SK-N-SH (cell line): Measurements from ENCODE around the gene NANOS3. TPM values are rescaled to one million over a fixed set of nuclear protein-coding genes. Genes with fewer than 3 reads are reported as not detected.

ENCODE experiments used
- CTCF ChIA-PET: fragments of 300-600, 350-600 bp; formaldehyde crosslinking; extraction: SDS; loops from one replicate; lab custom pipeline; 2021; lab: Yijun Ruan, JAX
- POLR2A ChIA-PET: fragments of 350-600 bp; sonication (Branson Sonifier 250); formaldehyde crosslinking; extraction: SDS; loops from one replicate; lab custom pipeline; 2020; ENCODE audit warnings: antibody characterized with exemption, inconsistent platforms; lab: Yijun Ruan, JAX
- DNase-seq: peaks from one replicate; pipeline ENCODE4 v3.0.0; 2012
- H2AFZ ChIP-seq: fragments of 200-600 bp; sonication (generic); 2 replicates; pipeline ENCODE4 v1.8.1; 2016; ENCODE audit warnings: antibody characterized with exemption, mild to moderate bottlenecking, low read depth
- H3F3A ChIP-seq: fragments of 200-600 bp; sonication (generic); replicated peaks from 2 replicates; pipeline ENCODE3; 2016; ENCODE audit warnings: antibody characterized with exemption, mild to moderate bottlenecking; ENCODE audit not compliant: insufficient read depth
- H3K27ac ChIP-seq, 2 experiments: fragments of 200-500 bp in 1 of 2; fragments of 200-600 bp in 1 of 2; sonication (Bioruptor generic) in 1 of 2; sonication (generic), shearing (Covaris generic) in 1 of 2; 2 replicates each; pipeline versions ENCODE4 v1.5.1 to v1.6.1; 2014 to 2016; ENCODE audit warnings: low read depth in 2 of 2, inconsistent platforms in 1 of 2, low read length in 1 of 2, mild to moderate bottlenecking in 1 of 2, mixed read lengths in 1 of 2
- H3K27me3 ChIP-seq: fragments of 200-600 bp; sonication (generic), shearing (Covaris generic); 2 replicates; pipeline ENCODE4 v1.6.1; 2016; ENCODE audit warnings: mixed run types; ENCODE audit not compliant: insufficient read depth
- H3K36me3 ChIP-seq, 2 experiments: fragments of 200-500 bp in 1 of 2; fragments of 200-600 bp in 1 of 2; sonication (Bioruptor generic) in 1 of 2; sonication (generic) in 1 of 2; replicated peaks in 1 of 2; 2 replicates each; pipeline versions ENCODE3 to v1.5.1; 2014 to 2016; ENCODE audit warnings: low read length in 1 of 2, mild to moderate bottlenecking in 1 of 2; ENCODE audit not compliant: insufficient read depth in 2 of 2, control insufficient read depth in 1 of 2
- H3K4me1 ChIP-seq, 2 experiments: fragments of 200-500 bp in 1 of 2; fragments of 200-600 bp in 1 of 2; sonication (Bioruptor generic) in 1 of 2; sonication (generic), shearing (Covaris generic) in 1 of 2; 2 replicates each; pipeline versions ENCODE4 v1.5.1 to v1.6.1; 2014 to 2016; ENCODE audit warnings: low read depth in 1 of 2, low read length in 1 of 2, mixed run types in 1 of 2; ENCODE audit not compliant: insufficient read depth in 2 of 2, control insufficient read depth in 1 of 2
- H3K4me2 ChIP-seq: fragments of 200-600 bp; sonication (generic), shearing (Covaris generic); 2 replicates; pipeline ENCODE4 v1.6.1; 2017; ENCODE audit warnings: mixed run types
- H3K4me3 ChIP-seq, 2 experiments: fragments of 200-500 bp in 1 of 2; fragments of 200-600 bp in 1 of 2; sonication (Bioruptor generic) in 1 of 2; sonication (generic), shearing (Covaris generic) in 1 of 2; 2 replicates each; pipeline versions ENCODE4 v1.5.1 to v1.8.1; 2014 to 2016; ENCODE audit warnings: low read depth in 2 of 2, inconsistent platforms in 1 of 2, low read length in 1 of 2, mild to moderate bottlenecking in 1 of 2, mixed read lengths in 1 of 2, moderate library complexity in 1 of 2
- H3K79me2 ChIP-seq: fragments of 200-600 bp; sonication (generic); 2 replicates; pipeline ENCODE4 v1.8.1; 2017; ENCODE audit warnings: mild to moderate bottlenecking; ENCODE audit not compliant: insufficient read depth
- H3K9ac ChIP-seq: fragments of 200-600 bp; sonication (generic); 2 replicates; pipeline ENCODE4 v1.6.1; 2017; ENCODE audit warnings: mixed run types
- H3K9me2 ChIP-seq: fragments of 200-600 bp; sonication (generic); 2 replicates; pipeline ENCODE4 v1.6.1; 2017; ENCODE audit warnings: mixed run types
- H3K9me3 ChIP-seq: fragments of 200-600 bp; sonication (generic); 2 replicates; pipeline ENCODE4 v1.6.1; 2017; ENCODE audit warnings: mixed run types, mild to moderate bottlenecking, moderate library complexity
- H4K20me1 ChIP-seq: fragments of 200-600 bp; sonication (generic); 2 replicates; pipeline ENCODE4 v1.6.1; 2017; ENCODE audit warnings: mild to moderate bottlenecking, mixed run types; ENCODE audit not compliant: insufficient read depth
- CHD2 ChIP-seq: fragments of 150-350 bp; IDR thresholded peaks from 2 replicates; pipeline ENCODE4 v1.6.1; 2018; ENCODE audit warnings: low read length; ENCODE audit not compliant: partially characterized antibody
- FOSL2 ChIP-seq: IDR thresholded peaks from 2 replicates; pipeline ENCODE4 v1.4.0; 2012; ENCODE audit warnings: low read depth, mild to moderate bottlenecking, moderate library complexity, borderline replicate concordance
- FOXJ3 ChIP-seq: sonication (generic); formaldehyde crosslinking; IDR thresholded peaks from 2 replicates; pipeline ENCODE4 v1.5.1; 2020; ENCODE audit warnings: mild to moderate bottlenecking, missing genetic modification reagents
- GABPA ChIP-seq: IDR thresholded peaks from 2 replicates; pipeline ENCODE4 v1.4.0; 2012; ENCODE audit warnings: low read depth, mild to moderate bottlenecking
- MXI1 ChIP-seq: IDR thresholded peaks from 2 replicates; pipeline ENCODE4 v1.6.1; 2012; ENCODE audit warnings: mild to moderate bottlenecking, low read depth, low read length, improper control_type of control experiment
- REST ChIP-seq: IDR thresholded peaks from 2 replicates; pipeline ENCODE4 v1.6.1; 2012; ENCODE audit warnings: mild to moderate bottlenecking, low read depth, low read length, moderate library complexity
- SIN3A ChIP-seq: IDR thresholded peaks from 2 replicates; pipeline ENCODE4 v1.6.1; 2012; ENCODE audit warnings: low read depth, mild to moderate bottlenecking, low read length, moderate library complexity, borderline replicate concordance
- TCF12 ChIP-seq: IDR thresholded peaks from 2 replicates; pipeline ENCODE4 v1.4.0; 2012
- TEAD4 ChIP-seq: IDR thresholded peaks from 2 replicates; pipeline ENCODE4 v1.4.0; 2012; ENCODE audit warnings: mild to moderate bottlenecking, borderline replicate concordance; ENCODE audit not compliant: insufficient read depth
- WGBS: methylation state at CpG from one replicate; pipeline ENCODE4 v1.1.6; 2017; ENCODE audit warnings: low lambda C conversion rate; 5-methylcytosine and 5-hydroxymethylcytosine counted together
- polyA plus RNA-seq, 3 experiments: library from polyadenylated mRNA; depleted of rRNA; stranded (reverse); fragments of >200 nt; gene quantifications; 2 replicates each; pipeline ENCODE4 v1.2.3, GENCODE V29; 2012
- TF ChIP-seq, protein P1 (sequence below): fragments of 150-350 bp; IDR thresholded peaks from 2 replicates; pipeline ENCODE4 v1.6.1; 2016; ENCODE audit warnings: mild to moderate bottlenecking, low read depth, low read length
- TF ChIP-seq, protein P2 (sequence below): IDR thresholded peaks from 2 replicates; pipeline ENCODE4; 2012
- TF ChIP-seq, protein P3 (sequence below): IDR thresholded peaks from 2 replicates; pipeline ENCODE4 v1.4.0; 2012; ENCODE audit warnings: low read depth, borderline replicate concordance

The NANOS3 gene
- polyA plus RNA-seq, 1 of the 3 experiments (the other 2 are of a cell fraction), result 0.53 TPM

- POLR2A ChIA-PET, result interaction anchor here (0.7 to 1.2 kb wide), 2 partner anchors 39 to 188 kb away, joined by 3 read pairs; partner anchors contain the start of gene PODNL1
Observed at GRCh38 chr19:13899393-13899792, 22.5 kb downstream of the NANOS3 start.

More at GRCh38 chr19:13899393-13899792, 22.5 kb downstream of the NANOS3 start:
- no peaks in the 10 kb centered on the region for H3K4me1 ChIP-seq
- CTCF ChIA-PET, result interaction anchor here (5.8 kb wide), 1 partner anchor 18 kb away, joined by 41 read pairs; no protein-coding TSS in a partner anchor
- WGBS, result 88% methylated on average over 10 of the region's 10 CpGs
- no peak overlapping the region for H3K9ac ChIP-seq
- H4K20me1 ChIP-seq, result no peaks in the 10 kb centered on the region
- no peaks in the 10 kb centered on the region for H3K9me2 ChIP-seq
- H3K79me2 ChIP-seq, result no peaks in the 10 kb centered on the region
- H3F3A ChIP-seq, result peaks cover 6% of the 10 kb centered on the region
- H3K9me3 ChIP-seq, result no peaks in the 10 kb centered on the region
- no peak overlapping the region for H3K4me3 ChIP-seq
- H3K4me2 ChIP-seq, result no peak overlapping the region
- no peak for TF ChIP-seq FOXJ3 (CRISPR knock-in tag)
- TF ChIP-seq SIN3A, result no peak
- TF ChIP-seq, protein P1, sequence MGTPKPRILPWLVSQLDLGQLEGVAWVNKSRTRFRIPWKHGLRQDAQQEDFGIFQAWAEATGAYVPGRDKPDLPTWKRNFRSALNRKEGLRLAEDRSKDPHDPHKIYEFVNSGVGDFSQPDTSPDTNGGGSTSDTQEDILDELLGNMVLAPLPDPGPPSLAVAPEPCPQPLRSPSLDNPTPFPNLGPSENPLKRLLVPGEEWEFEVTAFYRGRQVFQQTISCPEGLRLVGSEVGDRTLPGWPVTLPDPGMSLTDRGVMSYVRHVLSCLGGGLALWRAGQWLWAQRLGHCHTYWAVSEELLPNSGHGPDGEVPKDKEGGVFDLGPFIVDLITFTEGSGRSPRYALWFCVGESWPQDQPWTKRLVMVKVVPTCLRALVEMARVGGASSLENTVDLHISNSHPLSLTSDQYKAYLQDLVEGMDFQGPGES, result no peak
- no peak for TF ChIP-seq MXI1
- TF ChIP-seq, protein P2, sequence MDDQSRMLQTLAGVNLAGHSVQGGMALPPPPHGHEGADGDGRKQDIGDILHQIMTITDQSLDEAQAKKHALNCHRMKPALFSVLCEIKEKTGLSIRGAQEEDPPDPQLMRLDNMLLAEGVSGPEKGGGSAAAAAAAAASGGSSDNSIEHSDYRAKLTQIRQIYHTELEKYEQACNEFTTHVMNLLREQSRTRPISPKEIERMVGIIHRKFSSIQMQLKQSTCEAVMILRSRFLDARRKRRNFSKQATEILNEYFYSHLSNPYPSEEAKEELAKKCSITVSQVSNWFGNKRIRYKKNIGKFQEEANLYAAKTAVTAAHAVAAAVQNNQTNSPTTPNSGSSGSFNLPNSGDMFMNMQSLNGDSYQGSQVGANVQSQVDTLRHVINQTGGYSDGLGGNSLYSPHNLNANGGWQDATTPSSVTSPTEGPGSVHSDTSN, result no peak
- no peak for TF ChIP-seq REST
- no peak for TF ChIP-seq TEAD4
- no peak for TF ChIP-seq GABPA
- TF ChIP-seq CHD2, result no peak
- no peak for TF ChIP-seq TCF12
- no peak for TF ChIP-seq FOSL2
- TF ChIP-seq, protein P3, sequence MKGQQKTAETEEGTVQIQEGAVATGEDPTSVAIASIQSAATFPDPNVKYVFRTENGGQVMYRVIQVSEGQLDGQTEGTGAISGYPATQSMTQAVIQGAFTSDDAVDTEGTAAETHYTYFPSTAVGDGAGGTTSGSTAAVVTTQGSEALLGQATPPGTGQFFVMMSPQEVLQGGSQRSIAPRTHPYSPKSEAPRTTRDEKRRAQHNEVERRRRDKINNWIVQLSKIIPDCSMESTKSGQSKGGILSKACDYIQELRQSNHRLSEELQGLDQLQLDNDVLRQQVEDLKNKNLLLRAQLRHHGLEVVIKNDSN, result no peak
- TF ChIP-seq, all 33 proteins: peak for 0
- DNase-seq, result no peak
- no peaks in the 10 kb centered on the region for H3K36me3 ChIP-seq
- H3K27me3 ChIP-seq, result no peaks in the 10 kb centered on the region
- H2AFZ ChIP-seq, result no peak overlapping the region
- no peak overlapping the region for H3K27ac ChIP-seq
